ENCODE measurements around the gene EEF2K.
A peak's percentile ranks its signal among the peaks of the same experiment; 100 is the strongest.

The EEF2K gene

GRCh38 chr16:22322021-22322471, 116.0 kb downstream of the EEF2K start:
- no peaks in the 10 kb centered on the region for H3K9me3 Mint-ChIP-seq
- H3K4me1 Mint-ChIP-seq (ENCODE audit: low read depth) = peaks cover 13% of the 10 kb centered on the region
- intact Hi-C loops (cut with micrococcal nuclease) = no loop called here
- no peaks in the 10 kb centered on the region for H3K27me3 Mint-ChIP-seq
- H3K27ac Mint-ChIP-seq = peak overlapping the region; percentile 20
- no peak overlapping the region for H3K4me3 Mint-ChIP-seq
- H3K36me3 Mint-ChIP-seq (ENCODE audit: low read depth) = peaks cover 98% of the 10 kb centered on the region

- no peaks in the 10 kb centered on the region for H3K9me3 Mint-ChIP-seq
- no peaks in the 10 kb centered on the region for H3K27me3 Mint-ChIP-seq
- peak overlapping the region; percentile 20 for H3K27ac Mint-ChIP-seq
- intact Hi-C loops (cut with micrococcal nuclease) = no loop called here
- no peak overlapping the region for H3K4me3 Mint-ChIP-seq
- H3K4me1 Mint-ChIP-seq (ENCODE audit: low read depth) = peaks cover 20% of the 10 kb centered on the region
- peaks cover 98% of the 10 kb centered on the region for H3K36me3 Mint-ChIP-seq (ENCODE audit: low read depth)
Observed at GRCh38 chr16:22322741-22323140, 116.7 kb downstream of the EEF2K start.

GRCh38 chr16:22323173-22323958, 117.3 kb downstream of the EEF2K start:
- Mint-ChIP-seq H3K4me3 (no peak overlapping the region), H3K4me1 (ENCODE audit: low read depth) (peaks cover 20% of the 10 kb centered on the region), H3K27me3 (no peaks in the 10 kb centered on the region), H3K27ac (peak overlapping the region; percentile 20), H3K9me3 (no peaks in the 10 kb centered on the region), H3K36me3 (ENCODE audit: low read depth) (peaks cover 98% of the 10 kb centered on the region)
- intact Hi-C loops (cut with micrococcal nuclease) = no loop called here

GRCh38 chr16:22323959-22324786, 118.1 kb downstream of the EEF2K start:
- H3K4me3 Mint-ChIP-seq = no peak overlapping the region
- intact Hi-C loops (cut with micrococcal nuclease) = no loop called here
- H3K27ac Mint-ChIP-seq = peak overlapping the region; percentile 20
- no peaks in the 10 kb centered on the region for H3K27me3 Mint-ChIP-seq
- H3K9me3 Mint-ChIP-seq = no peaks in the 10 kb centered on the region
- peaks cover 20% of the 10 kb centered on the region for H3K4me1 Mint-ChIP-seq (ENCODE audit: low read depth)
- peaks cover 100% of the 10 kb centered on the region for H3K36me3 Mint-ChIP-seq (ENCODE audit: low read depth)

GRCh38 chr16:22324787-22325597, 118.9 kb downstream of the EEF2K start:
- Mint-ChIP-seq H3K27ac (no peak overlapping the region), H3K36me3 (ENCODE audit: low read depth) (peaks cover 100% of the 10 kb centered on the region), H3K9me3 (no peaks in the 10 kb centered on the region), H3K4me1 (ENCODE audit: low read depth) (peaks cover 23% of the 10 kb centered on the region), H3K4me3 (no peak overlapping the region), H3K27me3 (no peaks in the 10 kb centered on the region)
- intact Hi-C loops (cut with micrococcal nuclease) = no loop called here

GRCh38 chr16:22325598-22326368, 119.7 kb downstream of the EEF2K start:
- Mint-ChIP-seq H3K9me3 (no peaks in the 10 kb centered on the region), H3K27me3 (no peaks in the 10 kb centered on the region), H3K36me3 (ENCODE audit: low read depth) (peaks cover 100% of the 10 kb centered on the region), H3K4me1 (ENCODE audit: low read depth) (peaks cover 31% of the 10 kb centered on the region), H3K27ac (no peak overlapping the region), H3K4me3 (no peak overlapping the region)
- intact Hi-C loops (cut with micrococcal nuclease) = no loop called here

- no peaks in the 10 kb centered on the region for H3K9me3 Mint-ChIP-seq
- peak overlapping the region; percentile 37 for H3K27ac Mint-ChIP-seq
- intact Hi-C loops (cut with micrococcal nuclease) = no loop called here
- H3K27me3 Mint-ChIP-seq = no peaks in the 10 kb centered on the region
- H3K4me3 Mint-ChIP-seq = no peak overlapping the region
- H3K36me3 Mint-ChIP-seq (ENCODE audit: low read depth) = peaks cover 99% of the 10 kb centered on the region
- H3K4me1 Mint-ChIP-seq (ENCODE audit: low read depth) = peaks cover 32% of the 10 kb centered on the region
Observed at GRCh38 chr16:22326369-22326652, 120.2 kb downstream of the EEF2K start.

- no peaks in the 10 kb centered on the region for H3K9me3 Mint-ChIP-seq
- peaks cover 38% of the 10 kb centered on the region for H3K4me1 Mint-ChIP-seq (ENCODE audit: low read depth)
- peaks cover 99% of the 10 kb centered on the region for H3K36me3 Mint-ChIP-seq (ENCODE audit: low read depth)
- no peaks in the 10 kb centered on the region for H3K27me3 Mint-ChIP-seq
- H3K27ac Mint-ChIP-seq = peak overlapping the region; percentile 37
- intact Hi-C loops (cut with micrococcal nuclease) = no loop called here
- H3K4me3 Mint-ChIP-seq = no peak overlapping the region
Observed at GRCh38 chr16:22326771-22327445, 120.8 kb downstream of the EEF2K start.

GRCh38 chr16:22327446-22327775, 121.3 kb downstream of the EEF2K start:
- Mint-ChIP-seq H3K9me3 (no peaks in the 10 kb centered on the region), H3K27me3 (no peaks in the 10 kb centered on the region), H3K4me3 (no peak overlapping the region), H3K4me1 (ENCODE audit: low read depth) (peaks cover 43% of the 10 kb centered on the region), H3K27ac (no peak overlapping the region), H3K36me3 (ENCODE audit: low read depth) (peaks cover 99% of the 10 kb centered on the region)
- intact Hi-C loops (cut with micrococcal nuclease) = no loop called here

- intact Hi-C loops (cut with micrococcal nuclease) = no loop called here
- H3K36me3 Mint-ChIP-seq (ENCODE audit: low read depth) = peaks cover 95% of the 10 kb centered on the region
- no peaks in the 10 kb centered on the region for H3K9me3 Mint-ChIP-seq
- no peak overlapping the region for H3K27ac Mint-ChIP-seq
- H3K27me3 Mint-ChIP-seq = no peaks in the 10 kb centered on the region
- no peak overlapping the region for H3K4me3 Mint-ChIP-seq
- H3K4me1 Mint-ChIP-seq (ENCODE audit: low read depth) = peaks cover 46% of the 10 kb centered on the region
Observed at GRCh38 chr16:22328081-22328725, 122.1 kb downstream of the EEF2K start.

GRCh38 chr16:22329199-22329695, 123.2 kb downstream of the EEF2K start:
- peak overlapping the region; percentile 82 for H3K27ac Mint-ChIP-seq
- peaks cover 48% of the 10 kb centered on the region for H3K4me1 Mint-ChIP-seq (ENCODE audit: low read depth)
- H3K9me3 Mint-ChIP-seq = no peaks in the 10 kb centered on the region
- intact Hi-C loops (cut with micrococcal nuclease) = no loop called here
- H3K4me3 Mint-ChIP-seq = no peak overlapping the region
- H3K36me3 Mint-ChIP-seq (ENCODE audit: low read depth) = peaks cover 94% of the 10 kb centered on the region
- H3K27me3 Mint-ChIP-seq = no peaks in the 10 kb centered on the region

GRCh38 chr16:22330326-22330725, 124.2 kb downstream of the EEF2K start:
- peaks cover 57% of the 10 kb centered on the region for H3K4me1 Mint-ChIP-seq (ENCODE audit: low read depth)
- peak overlapping the region; percentile 82 for H3K27ac Mint-ChIP-seq
- H3K27me3 Mint-ChIP-seq = no peaks in the 10 kb centered on the region
- peak overlapping the region; percentile 2 for H3K4me3 Mint-ChIP-seq
- H3K36me3 Mint-ChIP-seq (ENCODE audit: low read depth) = peaks cover 94% of the 10 kb centered on the region
- H3K9me3 Mint-ChIP-seq = no peaks in the 10 kb centered on the region
- intact Hi-C loops (cut with micrococcal nuclease) = loop anchor here (5.0 kb wide), 1 partner anchor 42 kb away; the partner anchor contains the start of gene CDR2
